ENCODE results near the gene CUBN.

DNA sequence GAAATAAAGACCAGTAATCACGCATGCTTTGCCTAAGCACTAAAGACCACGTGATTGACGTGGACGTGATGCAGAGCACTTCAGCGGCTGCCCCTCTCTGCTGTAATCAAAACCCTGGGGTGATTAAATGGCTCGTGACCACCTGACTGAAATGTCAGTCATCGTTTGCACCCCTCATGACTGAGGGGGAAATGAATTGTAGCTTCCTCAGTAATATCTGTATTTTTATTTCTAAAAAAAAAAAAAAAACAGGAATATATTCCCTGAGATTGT is 164.3 kb downstream of the CUBN start:
- TF ChIP-seq CHD2 (IDR thresholded peaks at IDR 0.05; ENCODE audit: low read length, partially characterized antibody) = no peak
- TF ChIP-seq, protein P1, sequence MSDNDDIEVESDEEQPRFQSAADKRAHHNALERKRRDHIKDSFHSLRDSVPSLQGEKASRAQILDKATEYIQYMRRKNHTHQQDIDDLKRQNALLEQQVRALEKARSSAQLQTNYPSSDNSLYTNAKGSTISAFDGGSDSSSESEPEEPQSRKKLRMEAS (IDR thresholded peaks at IDR 0.05) = no peak
- no peak for TF ChIP-seq CTCF (IDR thresholded peaks at IDR 0.05)
- no peak for TF ChIP-seq BHLHE40 (IDR thresholded peaks at IDR 0.05; ENCODE audit: low read depth, low read length)
- no peak for TF ChIP-seq JUN (IDR thresholded peaks at IDR 0.05)
- no peak for TF ChIP-seq MAFK (IDR thresholded peaks at IDR 0.05; ENCODE audit: partially characterized antibody)
